OCI-LY3 (cell line): ENCODE measurements around the gene ISX.

Source experiments
- EZH2phosphoT487 ChIP-seq: fragments of 200-600 bp; shearing (Covaris generic); IDR thresholded peaks from 2 replicates; pipeline ENCODE4 v1.6.1; 2018; ENCODE audit warnings: antibody characterized with exemption, mixed run types, low read depth
- TF ChIP-seq, protein P1 (sequence below): fragments of 200-600, 300-600 bp; sonication (generic); IDR thresholded peaks from 2 replicates; pipeline ENCODE4 v1.5.1; 2014; ENCODE audit warnings: antibody characterized with exemption, low read length, low read depth

GRCh38 chr22:35018995-35019394, 47.0 kb upstream of the ISX start:
- TF ChIP-seq, protein P1, sequence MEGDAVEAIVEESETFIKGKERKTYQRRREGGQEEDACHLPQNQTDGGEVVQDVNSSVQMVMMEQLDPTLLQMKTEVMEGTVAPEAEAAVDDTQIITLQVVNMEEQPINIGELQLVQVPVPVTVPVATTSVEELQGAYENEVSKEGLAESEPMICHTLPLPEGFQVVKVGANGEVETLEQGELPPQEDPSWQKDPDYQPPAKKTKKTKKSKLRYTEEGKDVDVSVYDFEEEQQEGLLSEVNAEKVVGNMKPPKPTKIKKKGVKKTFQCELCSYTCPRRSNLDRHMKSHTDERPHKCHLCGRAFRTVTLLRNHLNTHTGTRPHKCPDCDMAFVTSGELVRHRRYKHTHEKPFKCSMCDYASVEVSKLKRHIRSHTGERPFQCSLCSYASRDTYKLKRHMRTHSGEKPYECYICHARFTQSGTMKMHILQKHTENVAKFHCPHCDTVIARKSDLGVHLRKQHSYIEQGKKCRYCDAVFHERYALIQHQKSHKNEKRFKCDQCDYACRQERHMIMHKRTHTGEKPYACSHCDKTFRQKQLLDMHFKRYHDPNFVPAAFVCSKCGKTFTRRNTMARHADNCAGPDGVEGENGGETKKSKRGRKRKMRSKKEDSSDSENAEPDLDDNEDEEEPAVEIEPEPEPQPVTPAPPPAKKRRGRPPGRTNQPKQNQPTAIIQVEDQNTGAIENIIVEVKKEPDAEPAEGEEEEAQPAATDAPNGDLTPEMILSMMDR = no peak
- TF ChIP-seq EZH2phosphoT487 = no peak
